ENCODE results near the gene NTN1. TPM values are rescaled to one million over a fixed set of nuclear protein-coding genes. Genes with fewer than 3 reads are reported as not detected.

Gene NTN1
- total and polyA plus RNA-seq, 2 experiments from 2014 or later, result 0.42 to 2.1 TPM

DNA sequence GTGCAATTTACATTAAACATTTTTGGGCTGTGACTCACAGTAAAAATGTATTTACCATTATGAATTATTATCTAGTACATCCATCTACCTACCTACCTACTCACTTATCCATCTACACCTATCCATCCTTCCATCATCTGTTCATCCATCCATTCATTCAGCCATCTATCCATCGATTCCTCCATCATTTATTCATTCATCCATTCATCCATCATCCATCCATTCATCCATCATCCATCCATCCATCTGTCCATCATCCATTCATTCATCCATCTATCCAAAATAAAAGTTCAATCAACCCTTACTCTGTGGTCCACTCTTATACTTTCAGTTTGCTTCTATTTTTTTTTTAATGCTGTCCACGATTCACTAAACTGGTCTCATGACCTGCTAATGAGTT lies 118.4 kb downstream of the NTN1 start:
- Histone ChIP-seq H3K27me3 (peaks cover 3% of the 10 kb centered on the region), H3K27ac (no peak overlapping the region), H3K4me2 (no peak overlapping the region), H3K79me2 (no peaks in the 10 kb centered on the region), H3K4me3 (no peak overlapping the region), H3K9me2 (replicated peaks; ENCODE audit: insufficient read depth) (no peaks in the 10 kb centered on the region), H3K4me1 (ENCODE audit: insufficient read depth) (peaks cover 6% of the 10 kb centered on the region), H3K9me3 (ENCODE audit: low read depth) (no peaks in the 10 kb centered on the region), H3K36me3 (replicated peaks; ENCODE audit: insufficient read depth, low read depth) (no peaks in the 10 kb centered on the region), H2AFZ (no peak overlapping the region), H4K20me1 (ENCODE audit: insufficient read depth, poor library complexity, severe bottlenecking) (no peaks in the 10 kb centered on the region)
- TF ChIP-seq EZH2 (IDR thresholded peaks at IDR 0.05; ENCODE audit: borderline replicate concordance) (no peak), EZH2phosphoT487 (IDR thresholded peaks at IDR 0.05; ENCODE audit: low read depth, severe bottlenecking, unreplicated experiment) (no peak)
- TF ChIP-seq, protein P1, sequence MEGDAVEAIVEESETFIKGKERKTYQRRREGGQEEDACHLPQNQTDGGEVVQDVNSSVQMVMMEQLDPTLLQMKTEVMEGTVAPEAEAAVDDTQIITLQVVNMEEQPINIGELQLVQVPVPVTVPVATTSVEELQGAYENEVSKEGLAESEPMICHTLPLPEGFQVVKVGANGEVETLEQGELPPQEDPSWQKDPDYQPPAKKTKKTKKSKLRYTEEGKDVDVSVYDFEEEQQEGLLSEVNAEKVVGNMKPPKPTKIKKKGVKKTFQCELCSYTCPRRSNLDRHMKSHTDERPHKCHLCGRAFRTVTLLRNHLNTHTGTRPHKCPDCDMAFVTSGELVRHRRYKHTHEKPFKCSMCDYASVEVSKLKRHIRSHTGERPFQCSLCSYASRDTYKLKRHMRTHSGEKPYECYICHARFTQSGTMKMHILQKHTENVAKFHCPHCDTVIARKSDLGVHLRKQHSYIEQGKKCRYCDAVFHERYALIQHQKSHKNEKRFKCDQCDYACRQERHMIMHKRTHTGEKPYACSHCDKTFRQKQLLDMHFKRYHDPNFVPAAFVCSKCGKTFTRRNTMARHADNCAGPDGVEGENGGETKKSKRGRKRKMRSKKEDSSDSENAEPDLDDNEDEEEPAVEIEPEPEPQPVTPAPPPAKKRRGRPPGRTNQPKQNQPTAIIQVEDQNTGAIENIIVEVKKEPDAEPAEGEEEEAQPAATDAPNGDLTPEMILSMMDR (IDR thresholded peaks at IDR 0.05; ENCODE audit: poor library complexity), result no peak
- DNase-seq (ENCODE audit: low spot score), result no peak
- WGBS (ENCODE audit: low lambda C conversion rate, missing lambda C conversion rate), result 87% methylated on average over 2 of the region's 2 CpGs

DNA sequence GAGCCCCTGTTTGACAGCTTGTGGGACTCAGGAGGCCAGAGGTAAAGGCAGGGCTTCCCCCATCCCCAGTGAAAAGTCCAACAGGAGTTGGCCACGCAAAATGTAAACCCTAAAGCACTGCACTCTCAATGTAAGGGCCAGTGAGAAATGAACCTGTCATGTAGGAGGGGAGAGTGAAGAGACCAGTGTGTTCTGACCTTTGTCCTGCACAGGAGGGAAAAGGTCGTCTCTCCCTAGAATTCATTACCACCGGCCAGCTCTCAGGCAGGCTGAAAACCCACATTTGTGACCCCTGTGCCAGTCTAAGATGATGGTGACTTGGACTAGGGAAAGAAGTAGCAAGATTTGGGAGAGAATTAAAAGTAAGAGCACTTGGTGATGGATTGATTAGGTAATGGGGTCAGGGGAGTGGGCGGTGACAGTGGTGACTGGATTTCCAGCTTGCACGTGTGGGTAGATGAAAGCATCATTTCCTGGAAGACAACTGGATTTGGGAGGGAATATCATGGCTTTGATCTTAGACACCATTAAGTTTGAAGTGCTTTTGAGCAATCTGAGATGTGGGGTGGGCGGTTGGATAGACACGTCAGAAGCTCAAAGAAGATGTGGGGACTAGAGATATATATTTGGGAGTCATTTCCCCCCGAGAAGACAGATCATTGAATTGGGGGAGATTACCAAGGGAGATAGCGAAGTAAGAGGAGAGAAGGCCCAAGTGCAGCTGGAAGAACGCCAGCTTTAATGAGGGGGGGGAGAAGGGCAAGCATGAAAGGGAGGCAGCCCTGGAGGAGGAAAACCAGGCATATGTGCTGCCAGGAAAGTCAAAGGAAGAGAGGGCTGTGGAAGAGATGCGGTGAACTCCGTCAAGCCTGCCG lies 119.5 kb downstream of the NTN1 start:
- no peak overlapping the region for H3K4me2 ChIP-seq
- H3K9me2 ChIP-seq (replicated peaks; ENCODE audit: insufficient read depth), result no peaks in the 10 kb centered on the region
- 61% methylated on average over 13 of the region's 13 CpGs for WGBS (ENCODE audit: low lambda C conversion rate, missing lambda C conversion rate)
- H3K27ac ChIP-seq, result no peak overlapping the region
- H3K79me2 ChIP-seq, result no peaks in the 10 kb centered on the region
- H3K4me3 ChIP-seq, result no peak overlapping the region
- peaks cover 3% of the 10 kb centered on the region for H3K27me3 ChIP-seq
- DNase-seq (ENCODE audit: low spot score), result no peak
- H3K36me3 ChIP-seq (replicated peaks; ENCODE audit: insufficient read depth, low read depth), result no peaks in the 10 kb centered on the region
- H3K4me1 ChIP-seq (ENCODE audit: insufficient read depth), result peaks cover 9% of the 10 kb centered on the region
- H4K20me1 ChIP-seq (ENCODE audit: insufficient read depth, poor library complexity, severe bottlenecking), result no peaks in the 10 kb centered on the region
- H2AFZ ChIP-seq, result no peak overlapping the region
- TF ChIP-seq EZH2 (IDR thresholded peaks at IDR 0.05; ENCODE audit: borderline replicate concordance), result no peak
- H3K9me3 ChIP-seq (ENCODE audit: low read depth), result no peaks in the 10 kb centered on the region

DNA sequence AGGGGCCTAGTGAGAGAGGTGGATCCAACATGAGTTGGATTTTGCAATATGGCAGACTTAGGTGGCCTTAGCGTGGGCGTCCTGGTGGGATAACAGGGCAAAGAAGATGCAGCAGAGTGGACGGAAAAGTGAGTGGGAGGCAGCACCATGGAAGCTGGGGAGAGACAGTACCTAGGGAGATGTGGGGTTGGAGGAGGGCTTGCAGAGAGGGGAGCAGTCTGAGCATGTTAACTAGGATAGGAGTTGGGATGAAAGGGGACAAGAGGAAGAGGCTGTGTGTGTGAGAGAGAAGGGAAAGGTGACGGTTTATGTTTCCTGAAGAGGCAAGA lies 120.1 kb downstream of the NTN1 start:
- no peak overlapping the region for H3K27ac ChIP-seq
- H3K36me3 ChIP-seq (replicated peaks; ENCODE audit: insufficient read depth, low read depth), result no peaks in the 10 kb centered on the region
- H3K4me2 ChIP-seq, result no peak overlapping the region
- TF ChIP-seq, protein P1 (IDR thresholded peaks at IDR 0.05; ENCODE audit: poor library complexity), result no peak
- TF ChIP-seq EZH2phosphoT487 (IDR thresholded peaks at IDR 0.05; ENCODE audit: low read depth, severe bottlenecking, unreplicated experiment), result no peak
- no peak for TF ChIP-seq EZH2 (IDR thresholded peaks at IDR 0.05; ENCODE audit: borderline replicate concordance)
- H3K79me2 ChIP-seq, result no peaks in the 10 kb centered on the region
- no peaks in the 10 kb centered on the region for H3K9me3 ChIP-seq (ENCODE audit: low read depth)
- H2AFZ ChIP-seq, result no peak overlapping the region
- DNase-seq (ENCODE audit: low spot score), result no peak
- no peaks in the 10 kb centered on the region for H3K9me2 ChIP-seq (replicated peaks; ENCODE audit: insufficient read depth)
- peaks cover 4% of the 10 kb centered on the region for H3K27me3 ChIP-seq
- no peak overlapping the region for H3K4me3 ChIP-seq
- peaks cover 9% of the 10 kb centered on the region for H3K4me1 ChIP-seq (ENCODE audit: insufficient read depth)
- 93% methylated on average over 4 of the region's 4 CpGs for WGBS (ENCODE audit: low lambda C conversion rate, missing lambda C conversion rate)
- H4K20me1 ChIP-seq (ENCODE audit: insufficient read depth, poor library complexity, severe bottlenecking), result no peaks in the 10 kb centered on the region

DNA sequence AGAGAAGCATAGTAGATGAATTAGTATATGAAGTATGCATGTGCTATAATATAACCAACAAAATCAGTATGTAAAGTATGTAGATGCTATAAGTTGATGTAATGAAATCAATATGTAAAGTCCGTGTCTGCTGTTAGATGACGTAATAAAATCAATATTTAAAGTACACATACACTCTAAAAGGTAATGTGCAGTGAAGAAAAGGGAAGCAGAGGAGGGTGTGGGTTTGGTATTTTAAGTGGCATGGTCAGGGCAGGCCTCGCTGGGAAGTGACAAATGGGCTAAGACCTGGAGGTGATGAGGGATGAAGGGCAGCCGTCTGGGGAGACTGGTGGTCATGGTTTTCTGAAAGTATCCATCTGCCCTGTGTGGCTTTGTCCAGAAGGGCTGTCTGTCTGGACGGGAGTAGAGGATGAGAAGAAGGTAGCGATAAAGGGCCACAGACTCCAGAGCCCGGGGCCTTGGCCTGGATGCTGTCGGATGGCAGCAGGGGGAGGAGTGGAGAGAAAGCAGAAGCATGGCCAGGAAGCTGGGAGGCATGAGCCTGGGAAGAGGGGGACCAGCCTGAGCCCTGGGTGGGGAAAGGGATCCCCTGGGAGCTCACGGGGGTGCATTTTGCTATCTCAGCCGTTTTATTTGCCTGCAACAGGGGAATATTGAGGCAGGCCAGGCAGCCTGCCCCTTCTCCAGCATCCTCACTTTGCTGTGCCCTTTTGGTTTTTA lies 121.6 kb downstream of the NTN1 start:
- H3K9me3 ChIP-seq (ENCODE audit: low read depth), result no peaks in the 10 kb centered on the region
- H3K79me2 ChIP-seq, result no peaks in the 10 kb centered on the region
- H3K36me3 ChIP-seq (replicated peaks; ENCODE audit: insufficient read depth, low read depth), result no peaks in the 10 kb centered on the region
- no peak overlapping the region for H3K4me2 ChIP-seq
- H3K9me2 ChIP-seq (replicated peaks; ENCODE audit: insufficient read depth), result no peaks in the 10 kb centered on the region
- peaks cover 12% of the 10 kb centered on the region for H3K27me3 ChIP-seq
- no peaks in the 10 kb centered on the region for H4K20me1 ChIP-seq (ENCODE audit: insufficient read depth, poor library complexity, severe bottlenecking)
- H3K4me1 ChIP-seq (ENCODE audit: insufficient read depth), result peaks cover 5% of the 10 kb centered on the region
- TF ChIP-seq, protein P1 (IDR thresholded peaks at IDR 0.05; ENCODE audit: poor library complexity), result no peak
- TF ChIP-seq EZH2phosphoT487 (IDR thresholded peaks at IDR 0.05; ENCODE audit: low read depth, severe bottlenecking, unreplicated experiment) (no peak), EZH2 (IDR thresholded peaks at IDR 0.05; ENCODE audit: borderline replicate concordance) (no peak)
- no peak for DNase-seq (ENCODE audit: low spot score)
- no peak overlapping the region for H3K4me3 ChIP-seq
- 66% methylated on average over 10 of the region's 10 CpGs for WGBS (ENCODE audit: low lambda C conversion rate, missing lambda C conversion rate)
- no peak overlapping the region for H2AFZ ChIP-seq
- H3K27ac ChIP-seq, result no peak overlapping the region

Measured in hepatocyte (in vitro differentiated cells).